ENCODE measurements around the gene STXBP4.

DNA sequence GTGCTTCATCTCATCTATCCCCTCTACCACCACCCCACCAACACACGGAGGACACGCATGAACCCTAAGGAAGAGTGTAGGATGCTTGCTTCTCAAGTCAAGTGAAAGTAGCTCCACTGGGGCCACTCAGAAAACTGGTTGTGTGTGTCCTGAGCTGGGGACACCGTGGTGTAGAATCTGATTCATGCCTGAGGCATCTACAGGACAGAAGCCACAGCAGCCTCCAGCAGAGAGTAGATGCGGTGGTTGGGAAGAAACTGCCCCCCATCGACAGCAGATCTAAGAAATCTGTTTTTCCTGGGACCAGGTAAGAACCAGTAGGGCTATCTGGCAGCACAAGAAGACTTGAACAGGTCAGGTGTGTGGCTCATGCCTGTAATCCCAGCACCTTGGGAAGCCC, 244.3 kb downstream of the STXBP4 start:
- no peak for TF ChIP-seq POLR2AphosphoS5 (IDR thresholded peaks at IDR 0.05; ENCODE audit: low read depth, low read length)
- TF ChIP-seq, protein P1, sequence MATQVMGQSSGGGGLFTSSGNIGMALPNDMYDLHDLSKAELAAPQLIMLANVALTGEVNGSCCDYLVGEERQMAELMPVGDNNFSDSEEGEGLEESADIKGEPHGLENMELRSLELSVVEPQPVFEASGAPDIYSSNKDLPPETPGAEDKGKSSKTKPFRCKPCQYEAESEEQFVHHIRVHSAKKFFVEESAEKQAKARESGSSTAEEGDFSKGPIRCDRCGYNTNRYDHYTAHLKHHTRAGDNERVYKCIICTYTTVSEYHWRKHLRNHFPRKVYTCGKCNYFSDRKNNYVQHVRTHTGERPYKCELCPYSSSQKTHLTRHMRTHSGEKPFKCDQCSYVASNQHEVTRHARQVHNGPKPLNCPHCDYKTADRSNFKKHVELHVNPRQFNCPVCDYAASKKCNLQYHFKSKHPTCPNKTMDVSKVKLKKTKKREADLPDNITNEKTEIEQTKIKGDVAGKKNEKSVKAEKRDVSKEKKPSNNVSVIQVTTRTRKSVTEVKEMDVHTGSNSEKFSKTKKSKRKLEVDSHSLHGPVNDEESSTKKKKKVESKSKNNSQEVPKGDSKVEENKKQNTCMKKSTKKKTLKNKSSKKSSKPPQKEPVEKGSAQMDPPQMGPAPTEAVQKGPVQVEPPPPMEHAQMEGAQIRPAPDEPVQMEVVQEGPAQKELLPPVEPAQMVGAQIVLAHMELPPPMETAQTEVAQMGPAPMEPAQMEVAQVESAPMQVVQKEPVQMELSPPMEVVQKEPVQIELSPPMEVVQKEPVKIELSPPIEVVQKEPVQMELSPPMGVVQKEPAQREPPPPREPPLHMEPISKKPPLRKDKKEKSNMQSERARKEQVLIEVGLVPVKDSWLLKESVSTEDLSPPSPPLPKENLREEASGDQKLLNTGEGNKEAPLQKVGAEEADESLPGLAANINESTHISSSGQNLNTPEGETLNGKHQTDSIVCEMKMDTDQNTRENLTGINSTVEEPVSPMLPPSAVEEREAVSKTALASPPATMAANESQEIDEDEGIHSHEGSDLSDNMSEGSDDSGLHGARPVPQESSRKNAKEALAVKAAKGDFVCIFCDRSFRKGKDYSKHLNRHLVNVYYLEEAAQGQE (IDR thresholded peaks at IDR 0.05; ENCODE audit: insufficient read depth in 1 of 2, low read depth in 2 of 2, low read length in 2 of 2) = no peak
